ENCODE data around the gene AIFM3. TPM values are rescaled to one million over a fixed set of nuclear protein-coding genes. Genes with fewer than 3 reads are reported as not detected.
"Not testable (repeated sequence)": the region's sequence is repeated elsewhere in the genome, so short reads cannot be mapped to it uniquely, and the experiment has no call there.

AIFM3 gene
- polyA plus RNA-seq, 1 donor = 0.45 TPM

DNA sequence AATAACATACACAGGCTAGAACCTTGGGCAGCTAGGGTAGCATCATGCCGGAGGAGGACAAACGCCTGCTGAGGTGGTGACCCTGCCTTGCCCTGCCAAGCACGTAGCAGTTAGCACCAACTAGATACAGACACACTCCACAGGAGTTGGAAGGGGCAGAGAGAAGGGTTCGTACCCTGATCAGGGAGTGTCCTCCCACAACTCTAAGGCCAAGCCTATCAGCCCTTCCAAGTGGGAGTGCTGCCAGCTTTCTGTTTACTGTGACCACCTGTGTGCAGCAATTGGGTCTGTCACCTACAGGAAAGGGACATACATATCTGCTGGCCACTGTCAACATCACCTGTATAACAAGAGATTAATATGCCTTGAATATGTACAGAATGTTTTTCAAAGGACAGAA lies 36.7 kb downstream of the AIFM3 start:
- DNase-seq = no peak

DNA sequence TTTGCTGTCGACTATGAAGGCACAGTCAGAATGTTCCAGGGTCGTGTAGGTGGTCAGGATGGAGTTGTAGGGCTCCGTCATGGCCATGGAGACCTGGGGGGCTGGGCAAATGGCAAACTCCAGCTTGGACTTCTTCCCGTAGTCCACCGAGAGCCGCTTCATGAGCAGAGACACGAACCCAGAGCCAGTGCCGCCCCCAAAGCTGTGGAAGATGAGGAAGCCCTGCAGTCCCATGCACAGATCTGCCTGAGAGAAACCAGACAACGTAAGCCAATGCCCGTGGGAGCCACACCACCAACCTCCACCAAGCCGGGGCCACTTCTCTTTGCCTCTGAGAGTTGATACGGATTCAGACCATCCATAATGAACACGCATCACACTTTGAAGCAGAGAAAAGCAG lies 42.2 kb downstream of the AIFM3 start:
- DNase-seq = not testable (repeated sequence)

GRCh38 chr22:21009638-21010425 lies 42.8 kb downstream of the AIFM3 start:
- DNase-seq = peak; percentile 45

DNA sequence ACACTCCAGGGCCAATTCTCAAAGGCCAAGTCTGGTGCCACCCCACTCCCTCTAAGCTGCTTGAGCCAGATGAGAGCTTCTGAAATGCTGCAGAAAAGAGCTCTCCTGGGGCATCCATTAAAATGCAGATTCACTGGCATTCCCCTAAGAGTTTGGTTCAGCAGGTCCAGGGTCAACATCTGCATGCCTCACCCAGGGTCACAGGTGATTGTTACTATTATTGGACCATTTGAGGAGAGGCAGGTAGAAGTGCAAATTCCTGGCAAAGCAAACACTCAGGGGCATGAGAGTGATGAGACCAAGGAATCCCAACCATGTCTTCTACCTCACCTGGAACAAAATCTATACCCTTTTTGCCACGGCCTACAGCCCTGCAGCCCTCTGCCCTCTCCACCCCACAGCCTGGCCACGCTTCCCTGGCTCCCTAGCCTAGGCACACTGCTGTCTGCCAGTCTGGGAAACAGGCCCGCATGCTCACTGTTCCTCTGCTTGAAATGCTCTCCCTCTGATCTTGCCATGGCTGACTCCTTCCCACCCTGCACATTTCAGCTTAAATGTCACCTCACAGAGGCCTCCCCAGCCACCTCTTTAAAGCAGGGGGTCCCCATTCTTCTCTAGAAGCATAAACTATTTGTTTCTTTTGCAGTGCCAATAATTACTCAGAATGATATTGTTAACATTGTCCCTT lies 43.5 kb downstream of the AIFM3 start:
- no peak for DNase-seq

- DNase-seq = no peak
These were observed 45.7 kb downstream of the AIFM3 start for GRCh38 chr22:21012446-21013407.

- no peak for DNase-seq
These were observed 46.7 kb downstream of the AIFM3 start for GRCh38 chr22:21013657-21014201.

DNA sequence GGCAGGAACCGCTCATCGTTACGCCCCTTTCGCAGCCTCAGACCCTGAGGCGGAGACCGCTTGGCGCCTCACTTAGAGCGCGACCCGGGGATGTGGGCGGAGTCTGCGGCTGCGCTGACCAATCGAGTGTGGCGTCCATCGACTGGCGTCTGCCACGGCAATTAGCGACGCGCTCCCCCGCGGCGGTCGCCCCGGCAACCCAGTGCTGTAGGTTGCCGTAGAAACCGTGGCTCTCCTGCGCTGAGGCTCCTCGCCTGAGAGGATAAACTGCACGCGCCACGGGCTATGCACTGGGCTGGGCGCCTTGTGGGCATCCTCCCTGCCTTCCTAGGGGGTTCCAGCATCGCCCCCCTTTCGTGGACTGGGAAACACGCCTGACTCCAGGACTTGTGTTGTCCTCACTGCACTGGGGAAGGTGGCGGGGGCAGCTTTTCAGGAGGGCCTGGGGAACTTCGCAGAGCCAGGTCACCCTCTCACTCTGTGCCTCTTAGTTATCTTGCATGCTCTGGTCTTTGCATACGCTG lies 47.2 kb downstream of the AIFM3 start:
- peak; percentile 87 for DNase-seq

GRCh38 chr22:21014726-21015465 lies 47.8 kb downstream of the AIFM3 start, which contains the start of gene P2RX6:
Gene P2RX6 (plus strand): TSS chr22:21015165. CDS start chr22:21015175, 10 bp downstream.
- DNase-seq = peak; percentile 51

DNA sequence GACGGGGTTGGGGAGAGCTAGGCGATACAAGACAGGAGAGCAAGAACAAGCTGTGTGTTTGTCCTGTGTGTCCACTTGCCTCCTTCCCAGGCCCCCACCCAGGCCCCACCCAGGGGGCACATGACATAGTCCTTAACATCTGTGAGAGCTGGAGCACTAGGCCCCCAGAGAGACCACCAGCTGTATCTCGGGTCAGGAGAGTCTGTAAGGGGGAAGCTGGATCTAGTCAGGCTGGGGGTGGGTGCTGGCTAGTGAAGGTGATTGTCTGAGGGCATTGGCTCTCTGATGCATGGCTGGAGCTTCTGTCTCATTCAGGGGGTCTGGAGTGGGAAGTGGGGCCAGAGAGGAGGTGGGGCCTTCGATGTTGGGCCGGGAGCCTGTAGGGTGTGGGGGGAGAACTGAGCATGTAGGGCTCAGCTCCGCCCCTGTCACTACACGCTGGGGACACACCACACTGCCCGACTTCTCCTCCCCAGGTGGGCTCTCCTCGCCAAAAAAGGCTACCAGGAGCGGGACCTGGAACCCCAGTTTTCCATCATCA lies 48.5 kb downstream of the AIFM3 start:
- no peak for DNase-seq

DNA sequence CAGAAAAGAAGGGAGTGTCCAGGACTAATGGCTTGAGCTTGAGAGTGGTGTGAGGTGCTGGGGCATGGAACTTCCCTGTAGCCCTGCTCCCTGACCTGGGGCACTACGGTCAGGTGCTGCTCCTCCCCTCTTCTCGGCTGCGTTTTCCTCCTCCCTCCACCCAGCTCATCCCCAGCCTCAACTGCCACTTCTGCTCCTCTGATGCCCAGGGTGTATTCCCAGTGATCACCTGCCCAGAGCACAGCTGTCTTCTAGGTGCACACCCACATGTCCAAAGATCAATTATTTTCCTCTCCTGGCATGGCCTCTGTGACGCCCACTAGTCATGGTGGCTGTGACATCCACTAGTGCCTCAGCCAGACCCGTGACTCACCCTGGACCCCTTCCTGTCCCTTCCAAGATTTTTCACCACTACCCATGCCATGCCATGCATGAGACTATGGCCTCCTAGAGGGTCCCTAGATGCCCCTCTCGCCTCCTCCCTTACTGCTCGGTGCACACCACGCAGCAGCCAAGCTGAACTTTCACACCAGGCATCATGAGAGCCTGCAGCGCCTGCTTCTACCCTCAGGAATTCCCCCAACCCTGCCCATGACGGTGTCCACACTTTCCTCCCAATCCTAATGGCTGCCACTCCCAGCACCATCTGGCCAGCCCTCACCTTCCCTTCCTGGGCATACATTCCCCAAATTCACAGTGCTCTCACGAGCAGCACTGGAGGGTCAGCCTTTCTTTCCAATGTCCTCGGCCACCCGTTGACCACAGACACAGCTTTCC lies 49.8 kb downstream of the AIFM3 start:
- DNase-seq = no peak

GRCh38 chr22:21018314-21018713 lies 51.3 kb downstream of the AIFM3 start:
- no peak for DNase-seq

GRCh38 chr22:21020802-21021429 lies 53.9 kb downstream of the AIFM3 start:
- no peak for DNase-seq

DNA sequence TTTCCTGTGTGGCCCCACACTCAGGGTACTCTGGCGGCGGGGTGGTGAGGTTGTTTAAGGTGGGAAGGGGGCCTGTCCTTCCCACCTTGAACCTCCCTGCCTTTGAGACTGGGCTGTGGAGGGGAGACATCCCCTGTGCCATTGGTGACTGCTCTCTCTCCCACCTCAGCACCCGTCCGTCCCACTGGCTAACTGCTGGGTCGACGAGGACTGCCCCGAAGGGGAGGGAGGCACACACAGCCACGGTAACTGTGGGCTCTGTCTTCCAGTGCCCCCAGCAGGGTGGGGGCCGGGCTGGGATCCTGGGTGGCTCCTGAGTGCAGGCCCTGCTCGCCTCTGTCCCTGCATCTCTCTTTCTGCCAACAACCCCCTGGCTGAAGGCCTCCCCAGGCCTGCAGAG lies 55.5 kb downstream of the AIFM3 start:
- DNase-seq = no peak

DNA sequence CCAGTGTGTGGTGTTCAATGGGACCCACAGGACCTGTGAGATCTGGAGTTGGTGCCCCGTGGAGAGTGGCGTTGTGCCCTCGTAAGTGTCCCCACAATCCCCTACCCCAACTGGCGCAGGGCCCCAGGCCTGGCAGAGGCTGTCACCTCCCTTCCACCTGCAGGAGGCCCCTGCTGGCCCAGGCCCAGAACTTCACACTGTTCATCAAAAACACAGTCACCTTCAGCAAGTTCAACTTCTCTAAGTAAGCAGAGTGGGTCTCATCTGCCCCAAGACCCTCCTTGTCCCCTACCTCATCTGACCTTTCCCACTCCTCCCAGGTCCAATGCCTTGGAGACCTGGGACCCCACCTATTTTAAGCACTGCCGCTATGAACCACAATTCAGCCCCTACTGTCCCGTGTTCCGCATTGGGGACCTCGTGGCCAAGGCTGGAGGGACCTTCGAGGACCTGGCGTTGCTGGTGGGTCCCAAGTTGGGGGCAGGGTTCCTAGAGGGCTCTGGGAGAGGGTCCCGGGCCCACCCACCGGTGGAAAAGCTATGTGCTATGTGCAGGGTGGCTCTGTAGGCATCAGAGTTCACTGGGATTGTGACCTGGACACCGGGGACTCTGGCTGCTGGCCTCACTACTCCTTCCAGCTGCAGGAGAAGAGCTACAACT lies 56.0 kb downstream of the AIFM3 start:
- DNase-seq = no peak

DNA sequence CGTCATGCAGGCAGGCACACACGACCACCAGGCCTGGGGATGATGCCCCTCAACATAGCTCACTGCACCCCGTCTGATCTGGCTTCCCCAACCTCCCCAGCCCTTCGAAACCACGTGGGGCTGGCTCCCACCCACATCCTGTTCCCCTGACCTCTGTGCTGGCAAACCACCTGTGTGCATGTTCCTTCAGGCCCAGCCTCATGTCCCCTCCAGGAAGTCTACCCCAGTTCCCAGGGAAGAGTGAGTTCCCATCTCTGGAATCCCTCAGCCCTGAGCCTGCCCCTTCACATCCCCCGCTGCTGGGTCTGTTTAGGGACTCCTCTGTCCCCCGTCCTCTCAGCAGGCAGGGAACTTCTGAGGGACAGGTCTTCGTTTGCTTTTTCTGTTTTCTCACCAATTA lies 58.2 kb downstream of the AIFM3 start:
- no peak for DNase-seq

GRCh38 chr22:21025763-21026755 lies 59.0 kb downstream of the AIFM3 start:
- no peak for DNase-seq

GRCh38 chr22:21026783-21027692 lies 60.0 kb downstream of the AIFM3 start:
- peak; percentile 51 for DNase-seq
